GM12874 (cell line): Measurements from ENCODE around the gene BEAN1.

ENCODE experiments used
- TF ChIP-seq, protein P1 (sequence below): IDR thresholded peaks from 2 replicates; pipeline ENCODE4 v1.5.1; 2011; ENCODE audit warnings: low read depth, mild to moderate bottlenecking, control low read depth, low read length, moderate library complexity; ENCODE audit not compliant: insufficient read depth

The BEAN1 gene

DNA sequence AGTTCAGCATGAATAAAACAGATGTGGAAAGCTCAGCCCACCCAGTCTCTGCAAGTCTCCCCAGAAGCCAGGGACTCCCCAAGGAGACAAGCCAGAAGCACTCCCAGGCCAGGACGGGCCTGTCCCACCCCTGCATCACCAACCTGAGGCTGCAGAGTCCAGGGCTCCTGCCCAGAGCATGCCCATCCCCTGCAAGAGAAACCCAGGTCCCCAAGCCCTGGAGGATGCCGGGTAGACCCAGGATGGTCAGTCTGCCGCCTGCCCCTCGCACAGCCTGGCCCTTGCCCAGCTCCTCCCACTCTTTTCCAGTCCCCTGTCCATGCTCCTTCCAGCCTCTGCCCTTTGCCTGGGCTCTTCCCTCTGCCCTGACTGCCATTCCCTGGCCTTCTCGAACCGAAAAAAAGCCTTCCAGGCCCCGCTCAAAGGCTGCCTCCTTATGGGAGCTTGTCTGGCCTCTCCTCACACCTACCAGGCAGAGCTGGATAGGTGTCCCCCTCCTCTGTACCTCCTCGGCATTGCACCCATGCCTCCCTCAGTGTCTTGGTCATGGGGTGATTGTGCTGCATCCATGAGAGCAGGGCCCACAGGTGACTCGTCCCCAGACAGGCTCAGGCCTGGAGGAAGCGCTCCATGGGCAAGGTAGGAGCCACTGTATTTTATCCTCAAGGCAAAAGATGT, 44.8 kb downstream of the BEAN1 start:
- TF ChIP-seq, protein P1, sequence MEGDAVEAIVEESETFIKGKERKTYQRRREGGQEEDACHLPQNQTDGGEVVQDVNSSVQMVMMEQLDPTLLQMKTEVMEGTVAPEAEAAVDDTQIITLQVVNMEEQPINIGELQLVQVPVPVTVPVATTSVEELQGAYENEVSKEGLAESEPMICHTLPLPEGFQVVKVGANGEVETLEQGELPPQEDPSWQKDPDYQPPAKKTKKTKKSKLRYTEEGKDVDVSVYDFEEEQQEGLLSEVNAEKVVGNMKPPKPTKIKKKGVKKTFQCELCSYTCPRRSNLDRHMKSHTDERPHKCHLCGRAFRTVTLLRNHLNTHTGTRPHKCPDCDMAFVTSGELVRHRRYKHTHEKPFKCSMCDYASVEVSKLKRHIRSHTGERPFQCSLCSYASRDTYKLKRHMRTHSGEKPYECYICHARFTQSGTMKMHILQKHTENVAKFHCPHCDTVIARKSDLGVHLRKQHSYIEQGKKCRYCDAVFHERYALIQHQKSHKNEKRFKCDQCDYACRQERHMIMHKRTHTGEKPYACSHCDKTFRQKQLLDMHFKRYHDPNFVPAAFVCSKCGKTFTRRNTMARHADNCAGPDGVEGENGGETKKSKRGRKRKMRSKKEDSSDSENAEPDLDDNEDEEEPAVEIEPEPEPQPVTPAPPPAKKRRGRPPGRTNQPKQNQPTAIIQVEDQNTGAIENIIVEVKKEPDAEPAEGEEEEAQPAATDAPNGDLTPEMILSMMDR = no peak

- TF ChIP-seq, protein P1 = no peak
Observed at GRCh38 chr16:66473051-66473571, 46.0 kb downstream of the BEAN1 start.

- TF ChIP-seq, protein P1 = no peak
Observed at GRCh38 chr16:66473654-66474519, 46.8 kb downstream of the BEAN1 start.

- TF ChIP-seq, protein P1 = no peak
Observed at GRCh38 chr16:66474750-66475199, 47.7 kb downstream of the BEAN1 start.

- TF ChIP-seq, protein P1 = no peak
Observed at GRCh38 chr16:66475232-66475631, 48.1 kb downstream of the BEAN1 start.

GRCh38 chr16:66476328-66477027, 49.4 kb downstream of the BEAN1 start:
- TF ChIP-seq, protein P1 = no peak

DNA sequence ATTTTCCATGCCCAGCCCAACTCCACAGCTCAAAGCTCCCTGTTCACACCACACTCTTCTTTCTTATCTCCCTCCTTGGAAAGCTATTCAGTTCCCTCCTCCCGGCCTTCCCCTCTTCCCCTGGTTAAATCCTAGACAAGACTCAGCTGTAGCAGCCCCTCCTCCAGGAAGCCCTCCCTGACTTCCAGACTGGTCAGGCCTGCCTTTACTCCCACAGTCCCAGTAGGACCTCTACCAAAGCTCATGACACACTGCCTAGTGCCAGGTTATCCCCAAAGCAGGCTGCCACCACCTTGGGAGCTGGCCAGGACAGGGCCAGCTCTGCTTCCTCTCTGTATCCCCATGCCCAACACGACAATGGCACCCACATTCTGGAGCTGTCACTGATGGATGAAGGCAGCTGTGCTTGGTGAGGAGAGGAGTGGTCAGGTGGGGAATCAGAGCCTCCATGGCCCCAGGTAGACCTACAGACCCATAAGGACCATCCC, 50.0 kb downstream of the BEAN1 start:
- TF ChIP-seq, protein P1 = no peak
